G401.6 (cell line): ENCODE results near the gene RALGDS.
"Not testable (repeated sequence)": the region's sequence is repeated elsewhere in the genome, so short reads cannot be mapped to it uniquely, and the experiment has no call there.

Experiments used
- FAIRE-seq: peaks from 2 replicates; lab custom pipeline; 2012; peaks lifted over from hg19 to GRCh38; lab: Jason Lieb, UNC

RALGDS gene

DNA sequence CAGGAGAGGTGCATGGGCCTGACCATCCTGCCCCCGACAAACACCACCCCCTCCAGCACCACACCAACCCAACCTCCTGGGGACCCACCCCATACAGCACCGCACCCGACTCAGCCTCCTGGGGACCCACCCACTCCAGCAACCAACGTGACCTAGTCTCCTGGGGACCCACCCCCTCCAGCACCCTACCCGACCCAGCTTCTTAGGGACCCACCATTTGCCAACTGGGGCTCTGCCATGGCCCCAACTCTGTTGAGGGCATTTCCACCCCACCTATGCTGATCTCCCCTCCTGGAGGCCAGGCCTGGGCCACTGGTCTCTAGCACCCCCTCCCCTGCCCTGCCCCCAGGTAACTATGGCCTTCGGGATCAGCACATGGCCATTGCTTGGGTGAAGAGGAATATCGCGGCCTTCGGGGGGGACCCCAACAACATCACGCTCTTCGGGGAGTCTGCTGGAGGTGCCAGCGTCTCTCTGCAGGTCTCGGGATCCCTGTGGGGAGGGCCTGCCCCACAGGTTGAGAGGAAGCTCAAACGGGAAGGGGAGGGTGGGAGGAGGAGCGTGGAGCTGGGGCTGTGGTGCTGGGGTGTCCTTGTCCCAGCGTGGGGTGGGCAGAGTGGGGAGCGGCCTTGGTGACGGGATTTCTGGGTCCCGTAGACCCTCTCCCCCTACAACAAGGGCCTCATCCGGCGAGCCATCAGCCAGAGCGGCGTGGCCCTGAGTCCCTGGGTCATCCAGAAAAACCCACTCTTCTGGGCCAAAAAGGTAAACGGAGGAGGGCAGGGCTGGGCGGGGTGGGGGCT lies 54.7 kb downstream of the RALGDS start:
- no peak for FAIRE-seq

DNA sequence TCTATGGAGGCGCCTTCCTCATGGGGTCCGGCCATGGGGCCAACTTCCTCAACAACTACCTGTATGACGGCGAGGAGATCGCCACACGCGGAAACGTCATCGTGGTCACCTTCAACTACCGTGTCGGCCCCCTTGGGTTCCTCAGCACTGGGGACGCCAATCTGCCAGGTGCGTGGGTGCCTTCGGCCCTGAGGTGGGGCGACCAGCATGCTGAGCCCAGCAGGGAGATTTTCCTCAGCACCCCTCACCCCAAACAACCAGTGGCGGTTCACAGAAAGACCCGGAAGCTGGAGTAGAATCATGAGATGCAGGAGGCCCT lies 56.0 kb downstream of the RALGDS start:
- FAIRE-seq, result no peak

DNA sequence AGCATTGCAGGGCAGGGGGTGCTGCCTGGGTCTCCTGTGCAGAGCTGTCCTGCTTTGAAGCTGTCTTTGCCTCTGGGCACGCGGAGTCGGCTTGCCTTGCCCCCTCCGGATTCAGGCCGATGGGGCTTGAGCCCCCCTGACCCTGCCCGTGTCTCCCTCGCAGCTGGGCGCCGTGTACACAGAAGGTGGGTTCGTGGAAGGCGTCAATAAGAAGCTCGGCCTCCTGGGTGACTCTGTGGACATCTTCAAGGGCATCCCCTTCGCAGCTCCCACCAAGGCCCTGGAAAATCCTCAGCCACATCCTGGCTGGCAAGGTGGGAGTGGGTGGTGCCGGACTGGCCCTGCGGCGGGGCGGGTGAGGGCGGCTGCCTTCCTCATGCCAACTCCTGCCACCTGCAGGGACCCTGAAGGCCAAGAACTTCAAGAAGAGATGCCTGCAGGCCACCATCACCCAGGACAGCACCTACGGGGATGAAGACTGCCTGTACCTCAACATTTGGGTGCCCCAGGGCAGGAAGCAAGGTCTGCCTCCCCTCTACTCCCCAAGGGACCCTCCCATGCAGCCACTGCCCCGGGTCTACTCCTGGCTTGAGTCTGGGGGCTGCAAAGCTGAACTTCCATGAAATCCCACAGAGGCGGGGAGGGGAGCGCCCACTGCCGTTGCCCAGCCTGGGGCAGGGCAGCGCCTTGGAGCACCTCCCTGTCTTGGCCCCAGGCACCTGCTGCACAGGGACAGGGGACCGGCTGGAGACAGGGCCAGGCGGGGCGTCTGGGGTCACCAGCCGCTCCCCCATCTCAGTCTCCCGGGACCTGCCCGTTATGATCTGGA lies 56.6 kb downstream of the RALGDS start:
- no peak for FAIRE-seq

DNA sequence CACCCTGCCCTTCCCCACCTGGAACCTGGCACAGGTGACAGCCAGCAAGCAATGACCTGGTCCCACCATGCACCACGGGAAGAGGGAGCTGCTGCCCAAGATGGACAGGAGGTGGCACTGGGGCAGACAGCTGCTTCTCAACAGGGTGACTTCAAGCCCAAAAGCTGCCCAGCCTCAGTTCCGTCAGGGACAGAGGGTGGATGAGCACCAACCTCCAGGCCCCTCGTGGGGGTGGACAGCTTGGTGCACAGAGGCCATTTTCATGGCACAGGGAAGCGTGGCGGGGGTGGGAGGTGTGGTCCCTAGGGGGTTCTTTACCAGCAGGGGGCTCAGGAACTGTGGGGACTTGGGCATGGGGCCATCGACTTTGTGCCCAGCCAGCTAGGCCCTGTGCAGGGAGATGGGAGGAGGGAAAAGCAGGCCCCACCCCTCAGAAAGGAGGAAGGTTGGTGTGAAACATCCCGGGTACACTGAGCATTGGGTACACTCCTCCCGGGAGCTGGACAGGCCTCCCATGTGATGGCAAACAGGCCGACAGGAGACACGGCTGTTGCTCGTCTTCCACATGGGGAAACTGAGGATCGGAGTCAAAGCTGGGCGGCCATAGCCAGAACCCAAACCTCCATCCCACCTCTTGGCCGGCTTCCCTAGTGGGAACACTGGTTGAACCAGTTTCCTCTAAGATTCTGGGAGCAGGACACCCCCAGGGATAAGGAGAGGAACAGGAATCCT lies 57.4 kb downstream of the RALGDS start:
- FAIRE-seq, result no peak

DNA sequence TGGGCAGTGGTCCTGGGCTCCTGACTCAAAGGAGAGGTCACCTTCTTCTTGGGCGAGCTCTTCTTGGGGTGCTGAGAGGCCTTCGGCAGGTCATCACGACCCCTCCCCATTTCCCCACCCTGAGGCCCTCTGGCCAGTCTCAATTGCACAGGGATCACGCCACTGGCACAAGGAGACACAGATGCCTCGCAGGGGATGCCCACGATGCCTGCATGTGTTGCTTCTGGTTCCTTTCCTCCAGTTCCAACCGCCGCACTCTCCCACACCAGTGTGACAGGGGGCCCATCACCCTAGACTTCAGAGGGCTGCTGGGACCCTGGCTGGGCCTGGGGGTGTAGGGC lies 57.9 kb downstream of the RALGDS start:
- no peak for FAIRE-seq

DNA sequence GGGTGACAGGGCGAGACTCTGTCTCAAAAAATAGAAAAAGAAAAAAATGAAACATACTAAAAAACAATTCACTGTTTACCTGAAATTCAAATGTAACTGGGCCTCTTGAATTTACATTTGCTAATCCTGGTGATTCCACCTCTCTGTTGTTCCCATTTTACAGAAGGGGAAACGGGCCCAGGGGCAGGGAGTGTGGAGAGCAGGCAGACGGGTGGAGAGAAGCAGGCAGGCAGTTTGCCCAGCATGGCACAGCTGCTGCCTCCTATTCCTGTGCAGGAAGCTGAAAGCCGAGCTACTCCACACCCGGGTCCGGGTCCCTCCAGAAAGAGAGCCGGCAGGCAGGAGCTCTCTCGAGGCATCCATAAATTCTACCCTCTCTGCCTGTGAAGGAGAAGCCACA lies 58.5 kb downstream of the RALGDS start:
- FAIRE-seq, result not testable (repeated sequence)

DNA sequence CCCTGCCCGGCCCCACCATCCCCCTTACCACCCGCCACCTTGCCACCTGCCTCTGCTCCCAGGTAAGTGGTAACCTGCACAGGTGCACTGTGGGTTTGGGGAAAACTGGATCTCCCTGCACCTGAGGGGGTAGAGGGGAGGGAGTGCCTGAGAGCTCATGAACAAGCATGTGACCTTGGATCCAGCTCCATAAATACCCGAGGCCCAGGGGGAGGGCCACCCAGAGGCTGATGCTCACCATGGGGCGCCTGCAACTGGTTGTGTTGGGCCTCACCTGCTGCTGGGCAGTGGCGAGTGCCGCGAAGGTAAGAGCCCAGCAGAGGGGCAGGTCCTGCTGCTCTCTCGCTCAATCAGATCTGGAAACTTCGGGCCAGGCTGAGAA lies 59.3 kb downstream of the RALGDS start, which contains the start of gene CEL:
Gene CEL, plus strand, starts transcription at position 218 of the 382 bp plus-strand sequence. Its CDS starts 22 bp downstream, at position 240.
- not testable (repeated sequence) for FAIRE-seq

DNA sequence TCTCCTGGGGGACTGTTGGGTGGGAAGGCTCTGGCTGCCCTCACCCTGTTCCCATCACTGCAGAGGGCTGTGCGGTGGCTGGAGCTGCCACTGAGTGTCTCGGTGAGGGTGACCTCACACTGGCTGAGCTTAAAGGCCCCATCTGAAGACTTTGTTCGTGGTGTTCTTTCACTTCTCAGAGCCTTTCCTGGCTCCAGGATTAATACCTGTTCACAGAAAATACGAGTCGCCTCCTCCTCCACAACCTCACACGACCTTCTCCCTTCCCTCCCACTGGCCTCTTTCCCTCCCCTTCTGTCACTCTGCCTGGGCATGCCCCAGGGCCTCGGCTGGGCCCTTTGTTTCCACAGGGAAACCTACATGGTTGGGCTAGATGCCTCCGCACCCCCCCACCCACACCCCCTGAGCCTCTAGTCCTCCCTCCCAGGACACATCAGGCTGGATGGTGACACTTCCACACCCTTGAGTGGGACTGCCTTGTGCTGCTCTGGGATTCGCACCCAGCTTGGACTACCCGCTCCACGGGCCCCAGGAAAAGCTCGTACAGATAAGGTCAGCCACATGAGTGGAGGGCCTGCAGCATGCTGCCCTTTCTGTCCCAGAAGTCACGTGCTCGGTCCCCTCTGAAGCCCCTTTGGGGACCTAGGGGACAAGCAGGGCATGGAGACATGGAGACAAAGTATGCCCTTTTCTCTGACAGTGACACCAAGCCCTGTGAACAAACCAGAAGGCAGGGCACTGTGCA lies 59.8 kb downstream of the RALGDS start:
- not testable (repeated sequence) for FAIRE-seq

DNA sequence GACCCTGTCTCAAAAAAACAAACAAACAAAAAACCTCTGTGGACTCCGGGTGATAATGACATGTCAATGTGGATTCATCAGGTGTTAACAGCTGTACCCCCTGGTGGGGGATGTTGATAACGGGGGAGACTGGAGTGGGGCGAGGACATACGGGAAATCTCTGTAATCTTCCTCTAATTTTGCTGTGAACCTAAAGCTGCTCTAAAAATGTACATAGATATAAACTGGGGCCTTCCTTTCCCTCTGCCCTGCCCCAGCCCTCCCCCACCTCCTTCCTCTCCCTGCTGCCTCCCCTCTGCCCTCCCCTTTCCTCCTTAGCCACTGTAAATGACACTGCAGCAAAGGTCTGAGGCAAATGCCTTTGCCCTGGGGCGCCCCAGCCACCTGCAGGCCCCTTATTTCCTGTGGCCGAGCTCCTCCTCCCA lies 60.6 kb downstream of the RALGDS start:
- FAIRE-seq, result no peak

DNA sequence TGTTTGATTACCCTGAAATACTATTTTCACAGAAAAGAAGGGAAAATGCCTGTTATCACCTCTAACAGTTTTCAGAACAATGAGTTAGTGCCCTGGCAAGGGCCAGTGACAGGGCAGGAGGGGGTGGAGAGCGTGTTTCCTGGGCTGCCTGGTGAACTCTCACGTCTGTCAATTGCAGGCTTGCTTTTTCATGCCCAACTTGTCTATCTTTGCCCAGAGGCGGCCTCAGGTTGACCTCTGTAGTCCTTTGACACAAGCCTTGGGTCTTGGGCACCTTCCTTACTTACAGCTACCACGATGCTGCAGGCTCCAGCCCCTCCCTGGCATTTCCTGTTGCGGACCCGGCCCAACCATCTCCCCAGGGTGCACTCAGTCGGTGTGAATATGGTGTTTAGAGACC lies 61.4 kb downstream of the RALGDS start:
- FAIRE-seq, result no peak

DNA sequence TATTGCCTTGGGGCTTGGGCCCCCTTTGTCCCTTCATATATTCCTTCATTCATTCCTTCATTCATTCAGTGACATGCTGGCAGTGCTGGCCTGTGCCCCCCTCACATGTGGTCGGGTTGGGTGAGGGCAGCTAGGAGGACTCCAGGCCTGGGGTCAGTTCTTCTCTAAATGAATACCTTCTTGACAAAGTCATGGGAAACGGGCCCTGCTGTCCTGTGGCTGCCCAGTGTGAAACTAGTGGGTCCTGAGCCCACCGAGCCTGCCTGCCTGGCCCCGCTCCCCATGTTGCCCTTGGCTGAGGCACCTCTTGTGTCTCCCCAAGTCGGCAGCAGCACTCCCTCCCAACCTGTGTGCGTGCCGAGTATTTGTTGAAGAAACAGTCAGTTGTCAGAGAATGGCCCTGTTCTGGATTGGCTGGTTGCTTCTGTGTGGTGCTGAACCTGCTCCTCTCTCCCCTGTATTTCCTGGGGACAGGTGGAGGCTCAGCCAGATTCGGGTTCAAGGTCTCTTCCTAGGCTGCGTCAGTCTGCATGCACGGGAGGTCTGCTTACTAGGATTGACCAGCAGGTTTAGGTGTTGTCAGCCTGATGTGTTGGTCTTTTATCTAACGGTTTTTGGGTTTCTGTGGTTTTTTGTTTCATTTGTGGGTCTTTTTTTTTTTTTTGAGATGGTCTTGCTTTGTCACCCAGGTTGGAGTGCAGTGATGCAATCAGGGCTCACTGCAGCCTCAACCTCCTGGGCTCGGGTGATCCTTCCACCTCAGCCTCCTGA lies 62.3 kb downstream of the RALGDS start:
- FAIRE-seq, result no peak

DNA sequence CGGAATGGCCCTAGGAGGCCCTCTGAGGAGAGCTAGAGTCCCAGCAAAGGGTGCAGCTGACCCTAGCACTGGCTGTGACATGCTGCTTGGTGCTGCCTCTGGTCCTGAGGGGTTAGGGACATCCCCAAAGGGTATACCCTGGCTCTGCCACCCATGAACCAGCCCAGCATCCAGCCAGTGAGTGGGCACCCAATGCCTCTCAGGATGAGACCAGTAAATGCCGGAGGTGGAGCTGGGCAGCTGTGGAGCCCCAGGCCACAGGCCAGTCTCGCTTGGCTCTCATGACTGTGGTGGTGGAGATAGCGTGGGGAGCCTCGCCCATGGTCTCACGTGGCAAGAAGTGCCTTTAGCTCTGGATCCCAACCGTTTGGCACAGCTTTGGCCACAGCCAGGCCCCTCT lies 63.0 kb downstream of the RALGDS start:
- no peak for FAIRE-seq

DNA sequence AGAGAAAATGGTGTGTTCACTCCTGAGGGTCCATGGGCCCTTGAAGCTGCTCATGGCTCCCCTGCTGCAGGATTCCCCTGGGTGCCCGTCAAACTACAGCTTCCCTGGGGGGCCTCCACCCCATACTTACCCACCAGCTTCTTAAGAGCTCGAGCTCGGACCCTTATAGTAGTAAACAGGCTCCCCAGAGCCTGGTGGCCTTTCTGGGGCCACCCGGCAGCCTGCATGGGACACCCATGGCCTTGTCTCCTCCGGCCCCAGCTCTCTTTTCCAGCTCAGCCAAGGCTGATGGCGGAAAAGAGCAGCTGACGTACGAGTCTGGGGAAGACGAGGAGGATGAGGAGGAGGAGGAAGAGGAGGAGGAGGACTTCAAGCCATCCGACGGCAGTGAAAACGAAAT lies 63.5 kb downstream of the RALGDS start:
- no peak for FAIRE-seq

DNA sequence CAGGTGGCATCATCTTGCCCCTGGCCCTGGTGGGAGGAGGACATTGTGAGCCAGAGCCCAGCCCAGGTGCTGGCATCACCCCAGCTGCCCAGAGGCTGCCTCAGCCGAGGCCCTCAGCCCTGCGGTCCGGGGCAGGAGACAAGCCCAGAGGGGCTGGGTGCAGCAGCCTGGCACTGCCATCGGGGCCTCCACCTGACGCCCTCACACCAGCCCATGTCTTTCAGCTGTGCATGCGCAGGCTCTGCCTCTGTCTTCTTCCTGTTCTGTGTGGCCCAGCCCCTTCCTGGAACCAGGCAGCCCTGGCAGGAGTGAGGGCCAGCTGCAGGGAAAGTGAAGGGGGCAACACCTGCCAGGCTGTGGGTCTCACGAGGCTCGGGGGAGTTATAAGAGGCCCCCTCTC lies 64.0 kb downstream of the RALGDS start:
- FAIRE-seq, result no peak

DNA sequence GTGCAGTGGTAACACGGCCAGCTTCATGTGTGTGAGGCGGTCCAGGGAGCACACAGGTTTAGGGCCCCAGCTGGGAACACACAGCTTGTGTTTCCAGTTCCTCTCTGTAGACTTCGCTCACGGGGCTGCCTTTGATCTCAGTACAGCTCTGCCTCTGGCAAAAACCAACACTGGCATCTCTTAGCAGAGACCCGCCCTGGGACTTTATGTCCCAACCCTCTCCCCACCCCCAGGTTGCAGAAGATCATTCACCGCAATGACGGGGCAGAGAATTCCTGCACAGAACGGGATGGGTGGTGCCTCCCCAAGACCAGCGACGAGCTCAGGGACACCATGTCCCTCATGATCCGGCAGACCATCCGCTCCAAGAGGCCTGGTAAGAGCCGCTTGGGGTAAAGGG lies 64.5 kb downstream of the RALGDS start:
- FAIRE-seq, result no peak

DNA sequence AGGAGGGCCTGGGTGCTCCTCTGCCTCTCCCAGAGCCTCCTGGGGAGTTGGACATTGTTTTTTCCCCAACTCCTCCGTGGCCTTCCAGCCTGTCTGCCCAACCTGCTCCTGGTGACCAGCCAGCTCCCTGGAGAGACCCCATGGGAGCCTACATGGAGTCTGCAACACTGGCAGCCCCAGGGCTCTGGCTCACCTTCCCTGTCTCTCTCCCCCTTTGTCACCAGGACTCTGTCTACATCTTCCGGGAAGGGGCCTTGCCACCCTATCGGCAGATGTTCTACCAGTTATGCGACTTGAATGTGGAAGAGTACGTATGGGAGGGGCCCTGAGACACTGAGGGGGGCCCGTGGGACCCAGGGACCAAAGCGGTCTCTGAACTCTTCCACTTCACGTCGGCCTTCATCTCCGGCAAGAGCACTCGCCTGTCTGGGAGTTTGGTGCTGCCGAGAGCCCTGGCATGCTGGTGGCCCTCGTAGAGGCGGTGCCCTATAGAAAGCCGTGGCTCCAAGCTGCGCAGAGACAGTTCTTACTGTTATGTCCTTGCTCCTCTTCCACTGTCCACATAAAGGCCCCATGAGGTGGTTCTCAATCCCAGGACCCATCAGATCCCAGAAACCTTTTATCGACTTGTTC lies 65.1 kb downstream of the RALGDS start:
- FAIRE-seq, result no peak

DNA sequence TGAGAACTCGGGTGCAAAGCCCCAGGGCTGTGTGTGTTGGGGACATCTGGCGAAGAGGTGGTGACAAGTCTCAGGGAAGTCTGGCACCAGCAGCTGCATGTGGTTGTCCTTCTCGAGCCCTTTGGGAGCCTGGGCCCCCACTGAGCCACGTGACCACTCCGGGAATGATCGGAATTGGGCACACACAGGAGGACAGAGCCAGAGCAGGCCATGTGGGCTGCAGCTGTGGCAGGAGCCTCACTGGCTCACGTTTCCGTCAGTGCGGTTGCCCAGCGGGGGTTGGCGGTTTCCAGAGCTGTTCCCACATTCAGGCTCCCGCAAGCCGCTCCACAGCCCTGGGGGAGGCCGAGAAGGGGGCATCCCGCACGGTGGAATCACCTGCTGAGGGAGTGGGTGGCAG lies 66.1 kb downstream of the RALGDS start:
- no peak for FAIRE-seq

DNA sequence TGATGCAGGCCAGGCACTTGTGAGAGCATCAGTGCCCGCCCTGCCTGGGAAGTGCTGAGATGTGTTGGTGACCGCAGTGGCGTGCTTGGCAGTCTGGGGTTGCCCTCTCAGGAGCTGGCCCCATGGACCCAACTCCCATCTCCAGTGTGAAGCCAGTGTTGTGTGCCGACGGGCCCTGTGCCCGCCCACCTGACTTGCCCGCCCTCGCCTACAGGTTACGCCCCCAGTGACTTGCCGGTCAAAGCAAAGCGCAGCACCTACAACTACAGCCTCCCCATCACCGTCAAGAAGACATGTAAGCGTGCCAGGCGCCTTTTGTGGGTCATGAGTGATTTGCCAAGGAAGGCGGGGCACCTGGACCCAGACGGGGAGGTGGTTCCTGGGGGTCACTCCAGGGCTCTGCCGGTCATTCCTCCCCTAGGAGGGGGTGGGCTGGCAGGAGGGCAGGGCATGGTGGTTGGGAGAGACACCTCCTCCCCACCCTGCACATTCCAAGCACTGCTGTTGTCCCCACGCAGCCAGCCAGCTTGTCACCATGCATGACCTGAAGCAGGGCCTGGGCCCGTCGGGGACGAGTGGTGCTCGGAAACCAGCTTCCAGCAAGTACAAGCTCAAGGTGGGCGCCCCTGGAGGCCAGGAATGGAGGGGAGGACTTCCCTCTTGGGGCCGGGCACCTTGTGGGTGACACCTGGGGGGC lies 66.7 kb downstream of the RALGDS start:
- no peak for FAIRE-seq

DNA sequence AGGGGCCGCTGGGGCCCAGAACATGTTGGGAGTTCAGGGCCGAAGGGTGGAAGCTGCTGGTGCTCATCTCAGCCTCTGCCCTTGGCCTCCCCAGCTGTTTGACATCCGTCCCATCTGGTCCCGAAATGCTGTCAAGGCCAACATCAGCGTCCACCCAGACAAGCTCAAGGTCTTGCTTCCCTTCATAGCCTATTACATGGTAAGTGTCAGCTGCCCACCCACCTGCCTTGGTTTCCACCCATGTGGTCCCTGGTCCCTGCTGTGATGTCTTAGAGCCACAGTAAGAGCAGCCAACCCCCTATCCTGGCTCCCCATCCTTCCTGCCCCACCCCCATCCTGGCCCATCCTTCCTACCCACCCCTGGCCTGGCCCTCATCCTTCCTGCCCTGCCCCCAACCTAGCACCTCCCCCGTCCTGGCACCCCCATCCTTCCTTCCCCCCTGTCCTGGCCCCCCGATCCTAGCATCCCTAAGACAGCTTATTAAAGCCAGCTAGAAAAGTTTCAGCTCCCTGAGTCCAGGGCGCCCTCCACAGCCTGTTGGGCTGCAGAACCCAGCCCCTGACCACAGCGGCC lies 69.0 kb downstream of the RALGDS start:
- no peak for FAIRE-seq

DNA sequence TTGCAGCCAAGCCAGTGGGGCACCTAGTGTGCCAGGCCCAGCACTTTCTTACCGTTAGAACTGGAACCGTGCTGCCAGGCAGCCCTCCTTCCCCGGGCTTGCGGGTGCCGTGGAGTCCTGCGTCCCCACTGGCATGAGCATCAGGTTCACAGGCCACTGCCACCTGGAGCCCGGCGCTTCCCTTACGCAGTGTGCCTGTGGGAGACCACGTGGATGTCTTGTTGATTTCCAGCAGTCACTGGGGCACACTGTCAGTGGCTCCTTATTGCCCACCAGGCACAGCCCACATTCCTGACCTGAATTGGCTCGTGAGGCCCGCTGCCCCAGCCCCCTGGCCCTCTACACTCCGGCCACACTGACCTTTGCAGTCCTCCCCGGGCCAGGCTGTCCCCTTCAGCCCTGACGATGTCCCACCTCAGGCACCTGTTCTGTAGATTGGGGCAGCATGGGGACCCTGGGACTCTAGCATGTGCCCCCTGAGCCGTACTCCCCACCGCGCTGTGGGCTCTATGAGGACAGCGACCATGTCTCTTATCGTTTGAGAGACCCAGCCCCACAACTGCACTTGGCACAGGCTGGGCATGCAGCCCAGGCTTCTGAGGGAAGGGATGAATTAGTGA lies 69.6 kb downstream of the RALGDS start:
- no peak for FAIRE-seq
